Measurements from ENCODE around the gene NXPE3. TPM values are rescaled to one million over a fixed set of nuclear protein-coding genes. Genes with fewer than 3 reads are reported as not detected.

NXPE3 gene
- total RNA-seq, 1 donor = 11.2 TPM

DNA sequence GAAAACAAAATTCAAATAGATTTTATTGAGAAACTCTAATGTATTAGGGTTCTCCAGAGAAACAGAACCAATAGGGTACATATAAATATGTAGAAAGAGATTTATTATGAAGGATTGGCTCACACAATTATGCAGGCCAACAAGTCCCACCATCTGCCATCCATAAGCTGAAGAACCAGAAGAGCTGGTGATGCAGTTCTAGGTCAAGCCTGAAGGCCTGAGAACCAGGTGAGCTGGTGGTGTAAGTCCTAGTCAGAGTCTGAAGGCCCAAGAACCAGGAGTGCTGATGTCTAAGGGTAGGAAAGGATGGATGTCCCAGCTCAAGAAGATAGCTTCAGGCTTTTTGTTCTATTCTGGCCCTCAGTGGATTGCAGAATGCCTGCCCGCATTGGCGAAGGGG, 67.7 kb downstream of the NXPE3 start:
- DNase-seq (ENCODE audit: insufficient read length, low spot score, missing footprints) = no peak
- TF ChIP-seq, protein P1, sequence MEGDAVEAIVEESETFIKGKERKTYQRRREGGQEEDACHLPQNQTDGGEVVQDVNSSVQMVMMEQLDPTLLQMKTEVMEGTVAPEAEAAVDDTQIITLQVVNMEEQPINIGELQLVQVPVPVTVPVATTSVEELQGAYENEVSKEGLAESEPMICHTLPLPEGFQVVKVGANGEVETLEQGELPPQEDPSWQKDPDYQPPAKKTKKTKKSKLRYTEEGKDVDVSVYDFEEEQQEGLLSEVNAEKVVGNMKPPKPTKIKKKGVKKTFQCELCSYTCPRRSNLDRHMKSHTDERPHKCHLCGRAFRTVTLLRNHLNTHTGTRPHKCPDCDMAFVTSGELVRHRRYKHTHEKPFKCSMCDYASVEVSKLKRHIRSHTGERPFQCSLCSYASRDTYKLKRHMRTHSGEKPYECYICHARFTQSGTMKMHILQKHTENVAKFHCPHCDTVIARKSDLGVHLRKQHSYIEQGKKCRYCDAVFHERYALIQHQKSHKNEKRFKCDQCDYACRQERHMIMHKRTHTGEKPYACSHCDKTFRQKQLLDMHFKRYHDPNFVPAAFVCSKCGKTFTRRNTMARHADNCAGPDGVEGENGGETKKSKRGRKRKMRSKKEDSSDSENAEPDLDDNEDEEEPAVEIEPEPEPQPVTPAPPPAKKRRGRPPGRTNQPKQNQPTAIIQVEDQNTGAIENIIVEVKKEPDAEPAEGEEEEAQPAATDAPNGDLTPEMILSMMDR (IDR thresholded peaks at IDR 0.05; ENCODE audit: extremely low read depth, low read depth, low read length) = no peak
- Histone ChIP-seq H3K4me3 (ENCODE audit: insufficient read depth, low read length) (no peak overlapping the region), H2AFZ (ENCODE audit: low read length) (no peak overlapping the region), H3K4me1 (ENCODE audit: insufficient read depth, low read length) (peaks cover 10% of the 10 kb centered on the region), H3K4me2 (ENCODE audit: insufficient read depth, low read length) (no peak overlapping the region), H3K79me2 (ENCODE audit: insufficient read depth, low read length) (peaks cover 23% of the 10 kb centered on the region), H3K9me3 (ENCODE audit: low read depth, low read length) (no peaks in the 10 kb centered on the region), H3K36me3 (ENCODE audit: insufficient read depth, low read length) (peaks cover 8% of the 10 kb centered on the region), H3K27ac (ENCODE audit: low read depth, low read length) (no peak overlapping the region), H4K20me1 (ENCODE audit: insufficient read depth, low read length) (peaks cover 19% of the 10 kb centered on the region), H3K27me3 (ENCODE audit: insufficient read depth, low read length) (no peaks in the 10 kb centered on the region)

DNA sequence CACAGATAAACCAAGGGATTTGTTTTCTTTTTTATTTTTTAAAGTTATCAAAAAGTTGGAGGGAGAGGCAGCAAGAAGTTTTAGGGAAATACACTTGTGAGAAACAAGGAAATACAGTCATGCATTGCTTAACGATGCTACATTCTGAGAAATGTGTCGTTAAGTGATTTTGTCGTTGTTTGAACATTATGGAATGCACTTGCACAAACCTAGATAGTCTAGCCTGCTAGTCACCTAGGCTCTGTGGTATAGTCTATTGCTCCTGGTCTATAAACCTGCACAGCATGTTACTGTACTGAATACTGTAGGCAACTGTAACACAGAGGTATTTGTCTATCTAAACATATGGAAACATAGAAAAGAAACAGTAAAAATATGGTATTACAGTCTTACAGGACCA, 68.3 kb downstream of the NXPE3 start:
- no peak overlapping the region for H3K4me2 ChIP-seq (ENCODE audit: insufficient read depth, low read length)
- no peak overlapping the region for H3K27ac ChIP-seq (ENCODE audit: low read depth, low read length)
- H3K4me3 ChIP-seq (ENCODE audit: insufficient read depth, low read length) = no peak overlapping the region
- DNase-seq (ENCODE audit: insufficient read length, low spot score, missing footprints) = no peak
- H3K79me2 ChIP-seq (ENCODE audit: insufficient read depth, low read length) = peaks cover 30% of the 10 kb centered on the region
- peaks cover 14% of the 10 kb centered on the region for H3K36me3 ChIP-seq (ENCODE audit: insufficient read depth, low read length)
- peaks cover 15% of the 10 kb centered on the region for H3K4me1 ChIP-seq (ENCODE audit: insufficient read depth, low read length)
- no peaks in the 10 kb centered on the region for H3K9me3 ChIP-seq (ENCODE audit: low read depth, low read length)
- H3K27me3 ChIP-seq (ENCODE audit: insufficient read depth, low read length) = no peaks in the 10 kb centered on the region
- no peak overlapping the region for H2AFZ ChIP-seq (ENCODE audit: low read length)
- TF ChIP-seq, protein P1 (IDR thresholded peaks at IDR 0.05; ENCODE audit: extremely low read depth, low read depth, low read length) = no peak
- H4K20me1 ChIP-seq (ENCODE audit: insufficient read depth, low read length) = peaks cover 25% of the 10 kb centered on the region

DNA sequence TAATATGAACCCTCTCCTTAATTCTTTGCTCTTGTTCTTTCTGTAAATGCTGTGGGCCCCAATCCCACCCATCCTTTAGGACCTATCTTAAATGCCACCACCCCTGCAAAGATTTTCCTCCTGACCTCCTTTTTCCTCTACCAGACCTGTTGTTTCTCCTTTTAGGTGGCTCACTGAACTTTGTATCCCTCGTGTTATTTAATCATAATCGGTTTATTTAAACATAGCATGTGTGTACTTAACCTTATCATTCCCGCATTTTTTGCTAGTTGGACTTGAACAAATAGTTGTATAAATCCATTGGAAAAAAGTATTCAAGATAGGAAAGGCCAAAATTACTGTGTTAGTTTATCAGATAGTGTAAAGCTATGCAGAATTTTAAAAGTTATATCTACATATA, 69.3 kb downstream of the NXPE3 start:
- Histone ChIP-seq H3K4me3 (ENCODE audit: insufficient read depth, low read length) (peak overlapping the region; percentile 83), H3K27ac (ENCODE audit: low read depth, low read length) (peak overlapping the region; percentile 84), H3K4me1 (ENCODE audit: insufficient read depth, low read length) (peaks cover 20% of the 10 kb centered on the region), H2AFZ (ENCODE audit: low read length) (peak overlapping the region; percentile 80), H3K9me3 (ENCODE audit: low read depth, low read length) (no peaks in the 10 kb centered on the region), H3K36me3 (ENCODE audit: insufficient read depth, low read length) (peaks cover 24% of the 10 kb centered on the region), H3K27me3 (ENCODE audit: insufficient read depth, low read length) (no peaks in the 10 kb centered on the region), H3K79me2 (ENCODE audit: insufficient read depth, low read length) (peaks cover 39% of the 10 kb centered on the region), H3K4me2 (ENCODE audit: insufficient read depth, low read length) (peak overlapping the region; percentile 92), H4K20me1 (ENCODE audit: insufficient read depth, low read length) (peaks cover 30% of the 10 kb centered on the region)
- DNase-seq (ENCODE audit: insufficient read length, low spot score, missing footprints) = no peak
- TF ChIP-seq, protein P1 (IDR thresholded peaks at IDR 0.05; ENCODE audit: extremely low read depth, low read depth, low read length) = no peak

DNA sequence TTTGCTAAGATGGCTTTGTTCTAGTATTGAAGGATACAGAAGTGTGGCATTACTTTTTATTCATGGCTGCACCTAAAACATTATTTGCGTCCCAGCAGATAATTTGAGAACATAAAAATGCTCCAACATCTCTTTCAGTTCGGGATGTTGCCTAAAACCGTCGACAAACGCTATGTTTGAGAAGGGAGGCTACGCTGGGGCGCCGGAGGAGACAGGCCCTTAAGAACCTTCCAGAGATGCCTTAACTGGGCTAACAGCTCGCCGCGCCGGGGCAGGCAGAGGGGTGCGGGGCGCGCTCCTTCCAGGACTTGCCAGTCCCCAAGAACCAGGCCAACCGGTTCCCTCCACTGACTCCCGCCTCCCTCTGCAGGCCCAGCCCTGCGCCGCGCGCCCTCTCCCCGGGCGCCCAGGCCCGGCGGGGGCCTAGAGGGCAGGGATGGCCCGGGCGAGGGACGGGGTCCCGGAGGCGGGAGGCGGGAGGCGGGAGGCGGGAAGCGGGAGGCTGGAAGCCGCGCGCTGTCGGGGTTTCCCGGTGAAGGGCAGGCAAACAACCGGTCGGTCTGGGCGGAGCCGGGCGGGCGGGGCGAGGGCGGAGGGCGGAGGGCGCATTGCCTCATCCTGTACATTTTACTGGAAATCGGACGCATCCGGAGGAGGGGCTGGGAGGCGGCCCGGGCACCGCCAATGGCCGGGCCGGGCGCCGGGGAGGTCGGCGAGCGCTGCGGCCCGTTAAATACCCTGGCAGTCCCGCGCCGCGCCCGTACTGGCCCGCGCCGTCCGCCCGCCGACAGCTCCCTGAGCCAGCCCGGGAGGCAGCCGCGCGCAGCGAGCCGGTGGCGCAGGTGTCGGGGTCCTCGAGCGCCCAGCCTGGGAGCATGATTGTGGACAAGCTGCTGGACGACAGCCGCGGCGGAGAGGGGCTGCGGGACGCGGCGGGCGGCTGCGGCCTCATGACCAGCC, 70.0 kb downstream of the NXPE3 start, which contains the start of gene NFKBIZ:
NFKBIZ (plus strand) TSS at position 761 of the 960 bp plus-strand sequence; CDS start at position 876, 115 bp downstream.
- Histone ChIP-seq H3K79me2 (ENCODE audit: insufficient read depth, low read length) (peaks cover 47% of the 10 kb centered on the region), H3K27me3 (ENCODE audit: insufficient read depth, low read length) (no peaks in the 10 kb centered on the region), H3K36me3 (ENCODE audit: insufficient read depth, low read length) (peaks cover 31% of the 10 kb centered on the region), H3K27ac (ENCODE audit: low read depth, low read length) (peak within 1 kb of the TSS; percentile 84), H3K9me3 (ENCODE audit: low read depth, low read length) (no peaks in the 10 kb centered on the region), H4K20me1 (ENCODE audit: insufficient read depth, low read length) (peaks cover 38% of the 10 kb centered on the region), H3K4me1 (ENCODE audit: insufficient read depth, low read length) (peaks cover 20% of the 10 kb centered on the region), H3K4me3 (ENCODE audit: insufficient read depth, low read length) (peak within 1 kb of the TSS; percentile 83), H2AFZ (ENCODE audit: low read length) (peak within 1 kb of the TSS; percentile 80), H3K4me2 (ENCODE audit: insufficient read depth, low read length) (peak within 1 kb of the TSS; percentile 92)
- DNase-seq (ENCODE audit: insufficient read length, low spot score, missing footprints) = peak; percentile 99
- TF ChIP-seq, protein P1 (IDR thresholded peaks at IDR 0.05; ENCODE audit: extremely low read depth, low read depth, low read length) = no peak
